HG02852 (cell line): ENCODE measurements around the gene PNCK.
"Not testable (repeated sequence)": the region's sequence is repeated elsewhere in the genome, so short reads cannot be mapped to it uniquely, and the experiment has no call there.

Source experiments
- ATAC-seq: cut with Tn5 transposase; IDR thresholded peaks from one replicate; pipeline ENCODE4 v1.9.1; 2021; ENCODE audit warnings: mild to moderate bottlenecking, moderate library complexity; ENCODE audit not compliant: unreplicated experiment

PNCK gene

GRCh38 chrX:153686711-153687110, 13.1 kb upstream of the PNCK start:
- no peak for ATAC-seq

- no peak for ATAC-seq
These were observed 12.4 kb upstream of the PNCK start for GRCh38 chrX:153685751-153686696.

- ATAC-seq, result no peak
These were observed 11.5 kb upstream of the PNCK start for GRCh38 chrX:153685156-153685536.

- ATAC-seq, result no peak
These were observed 11.0 kb upstream of the PNCK start for GRCh38 chrX:153684467-153685155.

GRCh38 chrX:153683486-153683885, 9.9 kb upstream of the PNCK start:
- ATAC-seq, result not testable (repeated sequence)

- ATAC-seq, result no peak
These were observed 7.6 kb upstream of the PNCK start for GRCh38 chrX:153681175-153681574.

GRCh38 chrX:153674219-153674851, 722 bp upstream of the PNCK start:
- ATAC-seq, result no peak

GRCh38 chrX:153672531-153673427, 834 bp downstream of the PNCK start:
- ATAC-seq, result no peak

GRCh38 chrX:153671589-153672530, 1.8 kb downstream of the PNCK start:
- ATAC-seq, result no peak

- ATAC-seq, result no peak
These were observed 2.6 kb downstream of the PNCK start for GRCh38 chrX:153670748-153671588.

- no peak for ATAC-seq
These were observed 3.5 kb downstream of the PNCK start for GRCh38 chrX:153669901-153670731.

- no peak for ATAC-seq
These were observed 4.3 kb downstream of the PNCK start for GRCh38 chrX:153669174-153669890.

GRCh38 chrX:153668423-153669173, 5.0 kb downstream of the PNCK start:
- ATAC-seq, result no peak

- ATAC-seq, result no peak
These were observed 5.6 kb downstream of the PNCK start for GRCh38 chrX:153667956-153668396.

GRCh38 chrX:153667281-153667955, 6.2 kb downstream of the PNCK start:
- ATAC-seq, result no peak
